ENCODE data around the gene ACAP2.

The ACAP2 gene

GRCh38 chr3:195450731-195451229, 8.0 kb upstream of the ACAP2 start:
- TF ChIP-seq, protein P1, sequence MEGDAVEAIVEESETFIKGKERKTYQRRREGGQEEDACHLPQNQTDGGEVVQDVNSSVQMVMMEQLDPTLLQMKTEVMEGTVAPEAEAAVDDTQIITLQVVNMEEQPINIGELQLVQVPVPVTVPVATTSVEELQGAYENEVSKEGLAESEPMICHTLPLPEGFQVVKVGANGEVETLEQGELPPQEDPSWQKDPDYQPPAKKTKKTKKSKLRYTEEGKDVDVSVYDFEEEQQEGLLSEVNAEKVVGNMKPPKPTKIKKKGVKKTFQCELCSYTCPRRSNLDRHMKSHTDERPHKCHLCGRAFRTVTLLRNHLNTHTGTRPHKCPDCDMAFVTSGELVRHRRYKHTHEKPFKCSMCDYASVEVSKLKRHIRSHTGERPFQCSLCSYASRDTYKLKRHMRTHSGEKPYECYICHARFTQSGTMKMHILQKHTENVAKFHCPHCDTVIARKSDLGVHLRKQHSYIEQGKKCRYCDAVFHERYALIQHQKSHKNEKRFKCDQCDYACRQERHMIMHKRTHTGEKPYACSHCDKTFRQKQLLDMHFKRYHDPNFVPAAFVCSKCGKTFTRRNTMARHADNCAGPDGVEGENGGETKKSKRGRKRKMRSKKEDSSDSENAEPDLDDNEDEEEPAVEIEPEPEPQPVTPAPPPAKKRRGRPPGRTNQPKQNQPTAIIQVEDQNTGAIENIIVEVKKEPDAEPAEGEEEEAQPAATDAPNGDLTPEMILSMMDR (conservative IDR thresholded peaks at IDR 0.05; ENCODE audit: low read depth, low read length), result no peak
- DNase-seq (ENCODE audit: low read depth), result no peak
- no peak overlapping the region for H3K4me3 ChIP-seq (ENCODE audit: low read length)

DNA sequence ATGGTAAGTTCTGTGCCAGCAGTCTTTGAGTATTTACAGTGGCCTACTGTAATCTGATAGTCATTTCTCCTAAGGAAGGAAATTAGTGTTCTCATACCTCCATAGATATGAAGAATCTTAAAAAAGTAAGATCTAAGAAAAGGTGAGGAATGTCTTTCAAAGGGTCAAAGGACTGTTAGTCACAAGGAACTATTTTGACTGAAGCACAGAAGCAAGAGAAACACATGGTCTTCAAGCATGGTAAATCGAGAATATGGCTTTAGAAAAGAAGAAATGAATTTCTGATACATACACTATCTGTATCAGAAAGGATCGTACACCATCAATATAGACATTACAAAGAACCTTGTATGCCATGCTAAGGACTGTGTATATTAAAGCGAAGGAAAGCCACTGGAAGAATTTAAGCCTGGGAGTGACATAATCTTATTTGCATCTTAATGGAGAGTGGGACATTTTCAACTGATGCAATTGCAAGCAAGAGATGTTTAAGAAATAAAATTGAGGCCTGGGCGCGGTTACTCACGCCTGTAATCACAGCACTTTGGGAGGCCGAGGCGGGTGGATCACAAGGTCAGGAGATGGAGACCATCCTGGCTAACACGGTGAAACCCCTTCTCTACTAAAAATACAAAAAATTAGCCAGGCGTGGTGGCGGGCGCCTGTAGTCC, 5.5 kb upstream of the ACAP2 start:
- TF ChIP-seq, protein P1 (conservative IDR thresholded peaks at IDR 0.05; ENCODE audit: low read depth, low read length), result no peak
- no peak overlapping the region for H3K4me3 ChIP-seq (ENCODE audit: low read length)
- no peak for DNase-seq (ENCODE audit: low read depth)

DNA sequence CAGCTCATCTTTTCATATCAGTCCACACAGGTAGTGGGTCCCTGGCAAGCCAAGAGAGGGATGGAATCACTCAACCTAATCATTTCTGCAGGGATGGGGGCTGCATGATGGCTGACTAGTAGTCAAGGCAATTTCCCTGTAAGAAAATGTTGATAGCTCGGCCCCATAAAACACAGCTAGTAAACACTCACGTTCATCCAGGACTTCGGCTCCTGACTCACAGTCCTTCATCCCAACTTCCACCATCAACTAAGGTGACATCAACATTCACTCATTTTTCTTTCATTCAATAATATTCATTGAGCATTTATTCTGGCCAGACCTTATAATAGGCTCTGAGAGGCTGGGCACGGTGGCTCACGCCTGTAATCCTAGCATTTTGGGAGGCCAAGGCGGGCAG, 4.4 kb upstream of the ACAP2 start:
- H3K4me3 ChIP-seq (ENCODE audit: low read length), result no peak overlapping the region
- no peak for DNase-seq (ENCODE audit: low read depth)
- TF ChIP-seq, protein P1 (conservative IDR thresholded peaks at IDR 0.05; ENCODE audit: low read depth, low read length), result no peak

DNA sequence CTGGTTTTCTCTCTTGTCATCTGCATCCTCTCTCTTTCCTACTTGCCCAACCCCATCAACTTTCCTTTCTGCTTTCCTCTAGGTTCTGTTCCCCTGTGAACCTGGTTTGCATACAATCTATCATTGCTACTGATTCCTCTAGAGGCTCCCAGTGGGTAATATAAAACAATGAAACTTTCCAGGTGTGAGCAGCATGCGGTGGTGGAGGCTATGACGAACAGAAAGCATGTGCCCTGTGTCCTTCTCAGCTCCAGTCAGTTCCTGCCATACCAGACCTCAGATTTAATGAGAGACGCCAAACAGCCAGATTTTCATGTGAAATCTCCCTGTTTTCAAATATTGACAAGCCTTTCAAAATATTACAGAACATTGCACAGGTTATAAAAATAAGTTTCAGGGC, 3.5 kb upstream of the ACAP2 start:
- TF ChIP-seq, protein P1 (conservative IDR thresholded peaks at IDR 0.05; ENCODE audit: low read depth, low read length), result no peak
- no peak for DNase-seq (ENCODE audit: low read depth)
- H3K4me3 ChIP-seq (ENCODE audit: low read length), result no peak overlapping the region

DNA sequence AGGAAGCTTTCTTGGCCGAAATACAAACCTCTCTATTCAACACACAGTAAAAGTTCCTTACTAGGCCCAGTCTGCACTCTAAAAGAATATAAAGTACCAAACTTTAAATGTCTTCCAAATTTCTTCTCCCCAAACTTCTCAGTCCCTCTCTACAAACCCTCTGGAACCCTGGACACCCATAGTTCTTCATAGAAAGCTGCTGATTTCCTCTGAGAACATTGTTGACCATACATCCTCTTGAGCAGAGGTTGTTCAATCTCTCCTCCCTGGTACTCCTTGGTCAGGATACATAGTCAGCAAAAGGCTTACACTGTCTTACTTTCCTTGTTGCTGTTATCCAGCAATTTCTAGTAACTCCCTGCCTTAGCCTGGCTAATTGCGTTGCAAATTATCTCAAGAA, 3.1 kb upstream of the ACAP2 start:
- H3K4me3 ChIP-seq (ENCODE audit: low read length), result no peak overlapping the region
- DNase-seq (ENCODE audit: low read depth), result no peak
- TF ChIP-seq, protein P1 (conservative IDR thresholded peaks at IDR 0.05; ENCODE audit: low read depth, low read length), result no peak

DNA sequence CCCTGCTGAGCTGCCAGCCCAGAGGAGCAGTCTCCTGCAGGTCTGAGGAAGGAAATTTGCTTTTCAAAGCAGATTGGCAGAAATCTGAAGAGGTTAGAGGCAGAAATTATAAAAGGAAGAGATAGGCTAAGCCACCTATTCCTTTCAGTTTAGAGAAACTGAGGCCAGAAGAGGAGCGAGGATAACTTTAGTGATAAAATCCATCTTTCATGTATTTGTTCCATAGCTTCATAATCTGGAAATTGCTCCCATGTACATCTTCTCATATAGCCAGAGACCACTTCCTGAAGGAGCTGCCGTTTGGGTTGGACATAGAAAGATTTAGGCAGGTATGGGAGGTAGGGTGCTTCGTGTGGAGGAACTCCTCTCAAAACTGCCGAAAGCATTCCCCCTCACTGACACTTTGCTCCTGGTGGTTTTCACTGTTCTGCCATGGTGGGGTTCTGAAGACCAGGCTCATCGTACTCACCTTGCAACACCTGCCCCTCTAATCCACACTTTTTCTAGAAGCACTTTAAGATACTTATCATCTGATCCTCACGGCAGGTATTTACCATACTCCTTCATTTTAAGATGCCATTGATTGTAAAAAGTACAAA, 670 bp upstream of the ACAP2 start:
- TF ChIP-seq, protein P1 (conservative IDR thresholded peaks at IDR 0.05; ENCODE audit: low read depth, low read length), result no peak
- H3K4me3 ChIP-seq (ENCODE audit: low read length), result peak overlapping the region; percentile 36
- DNase-seq (ENCODE audit: low read depth), result no peak

All from retinal pigment epithelial cell (primary cell).